Ascending aorta (tissue), 2 donors: ENCODE data around the gene SUCO. TPM values are rescaled to one million over a fixed set of nuclear protein-coding genes. Genes with fewer than 3 reads are reported as not detected.

Experiments used
- DNase-seq, 2 donors: peaks; one replicate each; pipeline ENCODE4 v3.0.0-alpha.2; 2019; ENCODE audit warnings: low spot score in 2 of 2
- H3K27ac ChIP-seq, 2 donors: fragments of 200-600 bp; sonication (generic); one replicate each; pipeline ENCODE4 v1.5.1; 2016 to 2017; ENCODE audit warnings: mild to moderate bottlenecking in 1 of 2
- H3K27me3 ChIP-seq: fragments of 200-600 bp; sonication (generic); one replicate; pipeline ENCODE4 v1.5.1; 2017
- H3K36me3 ChIP-seq, 2 donors: fragments of 200-600 bp; sonication (generic); one replicate each; pipeline ENCODE4 v1.5.1; 2016
- H3K4me1 ChIP-seq, 2 donors: fragments of 200-600 bp; sonication (generic); one replicate each; pipeline ENCODE4 v1.5.1; 2016 to 2017; ENCODE audit warnings: mild to moderate bottlenecking in 1 of 2
- H3K4me3 ChIP-seq, 2 donors: fragments of 200-600 bp; sonication (generic); one replicate each; pipeline ENCODE4 v1.5.1; 2016 to 2017; ENCODE audit warnings: mild to moderate bottlenecking in 1 of 2
- H3K9me3 ChIP-seq, 2 donors: fragments of 200-600 bp; sonication (generic); one replicate each; pipeline ENCODE4 v1.5.1; 2016
- intact Hi-C: fragments of 100-400 bp; cut with DNase I; formaldehyde crosslinking; loops from one replicate; pipeline ENCODE4 v1.15.1; 2023
- total RNA-seq: library from RNA; depleted of rRNA; stranded (reverse); fragments of >200 nt; gene quantifications from one replicate; pipeline ENCODE4 v1.1.0, GENCODE V29; 2016
- TF ChIP-seq, protein P1 (sequence below), 3 experiments: fragments of 200-600 bp in 2 of 3; fragments of 450-650 bp in 1 of 3; sonication (generic) in 2 of 3; IDR thresholded peaks; one replicate each; pipeline ENCODE4 v1.5.1; 2016 to 2019; ENCODE audit warnings: antibody characterized with exemption in 3 of 3, mild to moderate bottlenecking in 1 of 3, moderate library complexity in 1 of 3

SUCO gene
- total RNA-seq, 1 donor from 2014 or later, result 7.8 TPM

GRCh38 chr1:172602706-172603105, 69.8 kb downstream of the SUCO start:
- no peaks in the 10 kb centered on the region for H3K4me1 ChIP-seq
- intact Hi-C loops, result no loop called here
- no peaks in the 10 kb centered on the region for H3K9me3 ChIP-seq
- TF ChIP-seq, protein P1, sequence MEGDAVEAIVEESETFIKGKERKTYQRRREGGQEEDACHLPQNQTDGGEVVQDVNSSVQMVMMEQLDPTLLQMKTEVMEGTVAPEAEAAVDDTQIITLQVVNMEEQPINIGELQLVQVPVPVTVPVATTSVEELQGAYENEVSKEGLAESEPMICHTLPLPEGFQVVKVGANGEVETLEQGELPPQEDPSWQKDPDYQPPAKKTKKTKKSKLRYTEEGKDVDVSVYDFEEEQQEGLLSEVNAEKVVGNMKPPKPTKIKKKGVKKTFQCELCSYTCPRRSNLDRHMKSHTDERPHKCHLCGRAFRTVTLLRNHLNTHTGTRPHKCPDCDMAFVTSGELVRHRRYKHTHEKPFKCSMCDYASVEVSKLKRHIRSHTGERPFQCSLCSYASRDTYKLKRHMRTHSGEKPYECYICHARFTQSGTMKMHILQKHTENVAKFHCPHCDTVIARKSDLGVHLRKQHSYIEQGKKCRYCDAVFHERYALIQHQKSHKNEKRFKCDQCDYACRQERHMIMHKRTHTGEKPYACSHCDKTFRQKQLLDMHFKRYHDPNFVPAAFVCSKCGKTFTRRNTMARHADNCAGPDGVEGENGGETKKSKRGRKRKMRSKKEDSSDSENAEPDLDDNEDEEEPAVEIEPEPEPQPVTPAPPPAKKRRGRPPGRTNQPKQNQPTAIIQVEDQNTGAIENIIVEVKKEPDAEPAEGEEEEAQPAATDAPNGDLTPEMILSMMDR (IDR thresholded peaks at IDR 0.05), result no peak
- no peak overlapping the region for H3K27ac ChIP-seq
- H3K36me3 ChIP-seq, result peaks cover 0 to 32% of the 10 kb centered on the region in 2 donors
- no peaks in the 10 kb centered on the region for H3K27me3 ChIP-seq
- no peak for DNase-seq
- no peak overlapping the region for H3K4me3 ChIP-seq

- intact Hi-C loops, result no loop called here
Observed at GRCh38 chr1:172603816-172604215, 70.9 kb downstream of the SUCO start.

DNA sequence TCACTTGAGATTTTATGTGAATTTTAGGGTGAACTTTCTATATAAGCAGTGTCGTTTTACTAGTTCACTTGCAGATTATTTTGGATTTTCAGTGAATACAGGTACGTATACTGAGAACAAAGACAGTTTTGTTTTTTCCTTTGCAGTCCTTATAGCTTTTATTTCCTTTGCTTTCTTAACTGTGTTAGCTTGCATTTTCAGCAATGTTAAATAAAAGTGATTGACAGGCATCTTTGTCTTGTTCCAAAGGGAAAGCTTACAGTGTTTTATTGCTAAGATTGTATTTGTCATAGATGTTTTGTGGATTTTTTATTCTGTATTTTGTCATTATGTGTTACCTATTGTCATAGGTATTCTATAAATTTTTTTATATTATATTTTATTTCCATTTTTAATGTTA, 72.7 kb downstream of the SUCO start:
- Histone ChIP-seq H3K9me3 (no peaks in the 10 kb centered on the region), H3K27ac (no peak overlapping the region), H3K27me3 (no peaks in the 10 kb centered on the region), H3K4me1 (no peaks in the 10 kb centered on the region), H3K4me3 (no peak overlapping the region), H3K36me3 (peaks cover 14 to 42% of the 10 kb centered on the region in 2 donors)
- intact Hi-C loops, result no loop called here
- no peak for DNase-seq
- TF ChIP-seq, protein P1 (IDR thresholded peaks at IDR 0.05), result no peak

More at GRCh38 chr1:172603816-172604215, 70.9 kb downstream of the SUCO start:
- DNase-seq, result no peak
- no peak overlapping the region for H3K27ac ChIP-seq
- H3K4me3 ChIP-seq, result no peak overlapping the region
- no peaks in the 10 kb centered on the region for H3K4me1 ChIP-seq
- no peaks in the 10 kb centered on the region for H3K27me3 ChIP-seq
- H3K36me3 ChIP-seq, result peaks cover 0 to 32% of the 10 kb centered on the region in 2 donors
- H3K9me3 ChIP-seq, result no peaks in the 10 kb centered on the region
- TF ChIP-seq, protein P1 (IDR thresholded peaks at IDR 0.05), result no peak

DNA sequence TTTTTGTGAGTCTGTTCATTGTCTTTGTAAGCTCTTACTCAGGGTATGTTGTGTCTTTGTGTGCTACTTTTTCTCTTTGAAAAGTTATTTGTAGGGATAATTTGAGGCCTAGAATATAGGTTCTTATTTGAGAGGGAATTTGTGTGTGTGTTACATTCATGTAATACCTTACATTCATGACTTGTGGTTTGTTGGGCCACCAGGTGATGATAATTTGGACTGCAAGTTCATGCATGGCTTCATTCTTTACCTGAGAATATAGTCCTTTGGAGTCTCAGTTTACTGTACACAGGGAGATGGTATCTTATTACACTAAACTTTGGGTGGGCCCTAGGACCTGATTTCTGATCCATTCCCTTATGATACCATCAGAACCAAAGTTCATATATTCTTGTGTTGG, 74.2 kb downstream of the SUCO start:
- no peaks in the 10 kb centered on the region for H3K27me3 ChIP-seq
- no peaks in the 10 kb centered on the region for H3K9me3 ChIP-seq
- intact Hi-C loops, result no loop called here
- no peak for DNase-seq
- peaks cover 14 to 35% of the 10 kb centered on the region in 2 donors for H3K36me3 ChIP-seq
- H3K4me1 ChIP-seq, result no peaks in the 10 kb centered on the region
- TF ChIP-seq, protein P1 (IDR thresholded peaks at IDR 0.05), result no peak
- no peak overlapping the region for H3K4me3 ChIP-seq
- H3K27ac ChIP-seq, result no peak overlapping the region

- H3K27me3 ChIP-seq, result no peaks in the 10 kb centered on the region
- H3K4me3 ChIP-seq, result no peak overlapping the region
- TF ChIP-seq, protein P1 (IDR thresholded peaks at IDR 0.05), result no peak
- intact Hi-C loops, result no loop called here
- no peaks in the 10 kb centered on the region for H3K4me1 ChIP-seq
- H3K27ac ChIP-seq, result no peak overlapping the region
- H3K9me3 ChIP-seq, result no peaks in the 10 kb centered on the region
- H3K36me3 ChIP-seq, result peaks cover 14 to 25% of the 10 kb centered on the region in 2 donors
- DNase-seq, result no peak
Observed at GRCh38 chr1:172608098-172608601, 75.2 kb downstream of the SUCO start.

- TF ChIP-seq, protein P1 (IDR thresholded peaks at IDR 0.05), result no peak
- no peaks in the 10 kb centered on the region for H3K27me3 ChIP-seq
- H3K27ac ChIP-seq, result no peak overlapping the region
- intact Hi-C loops, result no loop called here
- H3K4me1 ChIP-seq, result no peaks in the 10 kb centered on the region
- no peak for DNase-seq
- H3K9me3 ChIP-seq, result no peaks in the 10 kb centered on the region
- no peak overlapping the region for H3K4me3 ChIP-seq
- peaks cover 14 to 25% of the 10 kb centered on the region in 2 donors for H3K36me3 ChIP-seq
Observed at GRCh38 chr1:172609528-172609927, 76.6 kb downstream of the SUCO start.
